Stimulated activated CD8-positive, alpha-beta memory T cell treated with anti-CD3 and anti-CD28 coated beads, Interleukin-12 subunit alpha, Interleukin-12 subunit beta, amount 100 ng/mL, for 1 hour (primary cell): ENCODE data around the gene TMEM139.
A peak's percentile ranks its signal among the peaks of the same experiment; 100 is the strongest.

Source experiments
- DNase-seq: peaks from one replicate; pipeline ENCODE4 v3.0.0-alpha.2; 2020; ENCODE audit warnings: low read depth

The TMEM139 gene

GRCh38 chr7:143284591-143285469 is at the start of gene TMEM139:
TMEM139 (plus strand) TSS chr7:143284958; CDS start chr7:143285958, 1,000 bp downstream.
- no peak for DNase-seq

- no peak for DNase-seq
Measured at GRCh38 chr7:143235561-143235960, 49.2 kb upstream of the TMEM139 start.

- no peak for DNase-seq
Measured at GRCh38 chr7:143236408-143236990, 48.3 kb upstream of the TMEM139 start.

- DNase-seq: no peak
Measured at GRCh38 chr7:143237366-143237765, 47.4 kb upstream of the TMEM139 start.

- DNase-seq: no peak
Measured at GRCh38 chr7:143238289-143238980, 46.3 kb upstream of the TMEM139 start.

GRCh38 chr7:143239813-143240212 is 44.9 kb upstream of the TMEM139 start:
- DNase-seq: no peak

- peak; percentile 55 for DNase-seq
Measured at GRCh38 chr7:143240291-143241168, 44.2 kb upstream of the TMEM139 start.

GRCh38 chr7:143242306-143242705 is 42.5 kb upstream of the TMEM139 start:
- no peak for DNase-seq

GRCh38 chr7:143243111-143243510 is 41.6 kb upstream of the TMEM139 start:
- no peak for DNase-seq

- DNase-seq: no peak
Measured at GRCh38 chr7:143243614-143244013, 41.1 kb upstream of the TMEM139 start.

GRCh38 chr7:143244321-143244720 is 40.4 kb upstream of the TMEM139 start:
- DNase-seq: no peak

- no peak for DNase-seq
Measured at GRCh38 chr7:143245123-143245522, 39.6 kb upstream of the TMEM139 start.

- DNase-seq: no peak
Measured at GRCh38 chr7:143247372-143247771, 37.4 kb upstream of the TMEM139 start.

- DNase-seq: no peak
Measured at GRCh38 chr7:143248761-143249354, 35.9 kb upstream of the TMEM139 start.

- DNase-seq: no peak
Measured at GRCh38 chr7:143250199-143250598, 34.6 kb upstream of the TMEM139 start.

- no peak for DNase-seq
Measured at GRCh38 chr7:143250822-143251221, 33.9 kb upstream of the TMEM139 start.

- DNase-seq: no peak
Measured at GRCh38 chr7:143252006-143252405, 32.8 kb upstream of the TMEM139 start.

- DNase-seq: no peak
Measured at GRCh38 chr7:143255564-143255963, 29.2 kb upstream of the TMEM139 start.

- no peak for DNase-seq
Measured at GRCh38 chr7:143256325-143256724, 28.4 kb upstream of the TMEM139 start.

- no peak for DNase-seq
Measured at GRCh38 chr7:143256932-143257331, 27.8 kb upstream of the TMEM139 start.

GRCh38 chr7:143257501-143257900 is 27.3 kb upstream of the TMEM139 start:
- no peak for DNase-seq

- no peak for DNase-seq
Measured at GRCh38 chr7:143258831-143259230, 25.9 kb upstream of the TMEM139 start.
